MM.1S (cell line): ENCODE results near the gene GRK7.

Source experiments
- EZH2 ChIP-seq: fragments of 300-600 bp; sonication (generic); optimal IDR thresholded peaks from 2 replicates; pipeline ENCODE3; 2017; ENCODE audit warnings: low read depth, mild to moderate bottlenecking, antibody characterized with exemption, low read length, mixed read lengths
- TF ChIP-seq, protein P1 (sequence below): fragments of 300-600 bp; sonication (generic); IDR thresholded peaks from 2 replicates; pipeline ENCODE4 v1.5.1; 2016; ENCODE audit warnings: antibody characterized with exemption, low read length, mixed read lengths

DNA sequence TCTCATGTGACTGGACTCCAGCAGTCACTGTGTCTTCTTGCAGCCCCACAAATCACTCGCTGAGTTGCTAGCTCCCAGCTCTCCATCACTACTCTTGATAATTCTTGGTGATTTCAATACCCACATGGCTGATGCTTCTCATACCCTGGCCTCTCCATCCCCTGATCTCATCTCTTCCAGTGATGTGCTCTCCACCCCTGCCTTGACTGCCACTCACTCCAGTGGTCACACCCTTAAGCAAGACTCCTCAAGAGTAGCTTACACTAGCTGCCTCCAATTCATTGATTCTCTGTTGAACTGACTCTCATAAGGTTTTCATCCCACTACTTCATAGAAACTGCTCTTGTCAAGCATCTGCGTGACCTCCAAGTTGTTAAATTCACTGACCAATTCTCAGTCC lies 837 bp downstream of the GRK7 start:
- TF ChIP-seq, protein P1, sequence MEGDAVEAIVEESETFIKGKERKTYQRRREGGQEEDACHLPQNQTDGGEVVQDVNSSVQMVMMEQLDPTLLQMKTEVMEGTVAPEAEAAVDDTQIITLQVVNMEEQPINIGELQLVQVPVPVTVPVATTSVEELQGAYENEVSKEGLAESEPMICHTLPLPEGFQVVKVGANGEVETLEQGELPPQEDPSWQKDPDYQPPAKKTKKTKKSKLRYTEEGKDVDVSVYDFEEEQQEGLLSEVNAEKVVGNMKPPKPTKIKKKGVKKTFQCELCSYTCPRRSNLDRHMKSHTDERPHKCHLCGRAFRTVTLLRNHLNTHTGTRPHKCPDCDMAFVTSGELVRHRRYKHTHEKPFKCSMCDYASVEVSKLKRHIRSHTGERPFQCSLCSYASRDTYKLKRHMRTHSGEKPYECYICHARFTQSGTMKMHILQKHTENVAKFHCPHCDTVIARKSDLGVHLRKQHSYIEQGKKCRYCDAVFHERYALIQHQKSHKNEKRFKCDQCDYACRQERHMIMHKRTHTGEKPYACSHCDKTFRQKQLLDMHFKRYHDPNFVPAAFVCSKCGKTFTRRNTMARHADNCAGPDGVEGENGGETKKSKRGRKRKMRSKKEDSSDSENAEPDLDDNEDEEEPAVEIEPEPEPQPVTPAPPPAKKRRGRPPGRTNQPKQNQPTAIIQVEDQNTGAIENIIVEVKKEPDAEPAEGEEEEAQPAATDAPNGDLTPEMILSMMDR = no peak
- no peak for TF ChIP-seq EZH2
